Testis (tissue), 3 donors: ENCODE measurements around the gene HNRNPA3. TPM values are rescaled to one million over a fixed set of nuclear protein-coding genes. Genes with fewer than 3 reads are reported as not detected.
"Not testable (repeated sequence)": the region's sequence is repeated elsewhere in the genome, so short reads cannot be mapped to it uniquely, and the experiment has no call there.

ENCODE experiments used
- DNase-seq: peaks from one replicate; pipeline ENCODE4 v3.0.0-alpha.2; 2019
- H3K27ac ChIP-seq, 2 donors: fragments of 200-600 bp; sonication (generic); one replicate each; pipeline ENCODE4 v1.5.1; 2019
- H3K27me3 ChIP-seq: fragments of 200-600 bp; sonication (generic); one replicate; pipeline ENCODE4 v1.5.1; 2019
- H3K36me3 ChIP-seq: fragments of 200-600 bp; sonication (generic); one replicate; pipeline ENCODE4 v1.5.1; 2017; ENCODE audit warnings: low read depth; ENCODE audit errors: missing control alignments
- H3K4me1 ChIP-seq: fragments of 200-600 bp; sonication (generic); one replicate; pipeline ENCODE4 v1.5.1; 2019
- H3K4me3 ChIP-seq, 2 donors: fragments of 200-600 bp; sonication (generic); one replicate each; pipeline ENCODE4 v1.5.1; 2017 to 2019
- H3K9me3 ChIP-seq: fragments of 200-600 bp; sonication (generic); one replicate; pipeline ENCODE4 v1.5.1; 2017
- CTCF ChIP-seq, 3 experiments: fragments of 450-650 bp in 2 of 3; fragments of 200-600 bp in 1 of 3; sonication (generic) in 1 of 3; IDR thresholded peaks; one replicate each; pipeline ENCODE4 v1.5.1; 2016 to 2019; ENCODE audit warnings: antibody characterized with exemption in 3 of 3, mild to moderate bottlenecking in 2 of 3, moderate library complexity in 1 of 3
- POLR2A ChIP-seq: fragments of 450-650 bp; IDR thresholded peaks from one replicate; pipeline ENCODE4 v1.6.1; 2017; ENCODE audit warnings: antibody characterized with exemption, mild to moderate bottlenecking, moderate library complexity
- WGBS, 2 donors: methylation state at CpG; one replicate each; pipeline ENCODE4 v1.1.5; 2018; 5-methylcytosine and 5-hydroxymethylcytosine counted together
- intact Hi-C: fragments of 100-400 bp; cut with DNase I; formaldehyde crosslinking; loops from one replicate; pipeline ENCODE4 v1.15.1; 2023; ENCODE audit warnings: low total_unique reads
- polyA plus RNA-seq: library from polyadenylated mRNA; stranded (reverse); fragments of 350-450 nt; fragmentation: Illumina TruSeq; extraction: RNeasy Lipid Tissue Mini Kit (QIAGEN cat#74804); gene quantifications from one replicate; pipeline ENCODE4 v1.2.3, GENCODE V29; 2014; ENCODE audit warnings: low read depth, low replicate concordance; ENCODE audit not compliant: insufficient read depth
- total RNA-seq, 2 donors: library from RNA; depleted of rRNA; stranded (reverse); fragments of >200 nt; gene quantifications; one replicate each; pipeline ENCODE4 v1.2.3, GENCODE V29; 2016

Gene HNRNPA3
- total and polyA plus RNA-seq, 3 donors from 2014 or later, result 81.3 to 284 (median 103) TPM

- H3K4me1 ChIP-seq, result no peaks in the 10 kb centered on the region
- DNase-seq, result no peak
- no peak overlapping the region for H3K4me3 ChIP-seq
- no peak overlapping the region for H3K27ac ChIP-seq
- intact Hi-C loops, result no loop called here
- no peaks in the 10 kb centered on the region for H3K9me3 ChIP-seq
- H3K27me3 ChIP-seq, result no peaks in the 10 kb centered on the region
- TF ChIP-seq POLR2A, result no peak
- no peak for TF ChIP-seq CTCF (IDR thresholded peaks at IDR 0.05)
- 91 to 96% methylated on average over 5 of the region's 5 CpGs for WGBS, 2 donors
- no peaks in the 10 kb centered on the region for H3K36me3 ChIP-seq
Measured at GRCh38 chr2:177180269-177181000, 32.2 kb upstream of the HNRNPA3 start.

GRCh38 chr2:177183860-177184259, 28.7 kb upstream of the HNRNPA3 start:
- Histone ChIP-seq H3K9me3 (no peaks in the 10 kb centered on the region), H3K27ac (no peak overlapping the region), H3K36me3 (no peaks in the 10 kb centered on the region), H3K4me1 (no peaks in the 10 kb centered on the region), H3K4me3 (no peak overlapping the region), H3K27me3 (no peaks in the 10 kb centered on the region)
- intact Hi-C loops, result no loop called here
- no peak for DNase-seq
- no peak for TF ChIP-seq CTCF (IDR thresholded peaks at IDR 0.05)
- no peak for TF ChIP-seq POLR2A

DNA sequence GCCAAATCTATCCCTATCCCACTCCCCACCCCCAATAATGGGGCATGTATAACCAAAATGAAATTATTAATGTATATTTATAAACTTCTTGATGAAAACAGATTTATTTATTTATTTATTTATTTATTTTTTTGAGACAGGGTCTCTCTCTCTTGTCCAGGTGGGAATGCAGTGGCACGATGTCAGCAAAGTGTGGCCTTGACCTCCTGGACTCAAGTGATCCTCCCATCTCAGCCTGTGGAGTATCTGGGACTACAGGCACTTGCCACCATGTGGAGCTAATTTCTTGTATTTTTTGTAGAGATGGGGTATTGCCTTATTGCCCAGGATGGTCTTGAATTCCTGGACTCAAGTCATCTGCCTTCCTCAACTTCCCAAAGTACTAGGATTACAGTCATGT, 28.0 kb upstream of the HNRNPA3 start:
- 35% methylated on average over 1 of the region's 1 CpG for WGBS, 2 donors
- H3K27me3 ChIP-seq, result no peaks in the 10 kb centered on the region
- H3K27ac ChIP-seq, result no peak overlapping the region
- no peak for DNase-seq
- no peaks in the 10 kb centered on the region for H3K36me3 ChIP-seq
- H3K4me3 ChIP-seq, result no peak overlapping the region
- H3K4me1 ChIP-seq, result no peaks in the 10 kb centered on the region
- TF ChIP-seq POLR2A, result no peak
- no peak for TF ChIP-seq CTCF (IDR thresholded peaks at IDR 0.05)
- H3K9me3 ChIP-seq, result no peaks in the 10 kb centered on the region
- intact Hi-C loops, result no loop called here

DNA sequence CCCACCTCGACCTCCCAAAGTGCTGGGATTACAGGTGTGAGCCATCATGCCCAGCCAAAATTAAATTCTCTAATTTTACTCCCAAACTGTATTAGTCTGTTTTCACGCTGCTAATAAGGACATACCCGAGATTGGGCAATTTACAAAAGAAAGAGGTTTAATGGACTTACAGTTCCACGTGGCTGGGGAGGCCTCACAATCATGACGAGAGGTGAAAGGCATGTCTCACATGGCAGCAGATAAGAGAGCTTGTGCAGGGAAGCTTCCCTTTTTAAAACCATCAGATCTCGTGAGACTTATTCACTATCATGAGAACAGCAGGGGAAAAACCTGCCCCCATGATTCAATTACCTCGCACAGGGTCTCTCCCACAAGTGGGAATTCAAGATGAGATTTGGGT, 26.6 kb upstream of the HNRNPA3 start:
- 67 to 73% methylated on average over 7 of the region's 7 CpGs for WGBS, 2 donors

GRCh38 chr2:177187631-177188312, 24.8 kb upstream of the HNRNPA3 start:
- intact Hi-C loops, result no loop called here
- H3K27me3 ChIP-seq, result no peaks in the 10 kb centered on the region
- no peaks in the 10 kb centered on the region for H3K9me3 ChIP-seq
- WGBS, 2 donors, result 66 to 69% methylated on average over 8 of the region's 8 CpGs
- H3K4me1 ChIP-seq, result no peaks in the 10 kb centered on the region
- H3K4me3 ChIP-seq, result no peak overlapping the region
- TF ChIP-seq POLR2A (no peak), CTCF (IDR thresholded peaks at IDR 0.05) (no peak)
- no peak for DNase-seq
- no peak overlapping the region for H3K27ac ChIP-seq
- H3K36me3 ChIP-seq, result no peaks in the 10 kb centered on the region

More for the DNA sequence above, 26.6 kb upstream of the HNRNPA3 start:
- H3K27ac ChIP-seq, H3K27me3 ChIP-seq, H3K4me3 ChIP-seq, intact Hi-C loops, H3K4me1 ChIP-seq, DNase-seq, H3K36me3 ChIP-seq, H3K9me3 ChIP-seq: not testable (repeated sequence)
